HCT116 (cell line): ENCODE data around the gene WDR44. TPM values are rescaled to one million over a fixed set of nuclear protein-coding genes. Genes with fewer than 3 reads are reported as not detected.

Experiments used
- ATAC-seq: fragments of 200-7000 bp; cut with Tn5 transposase; 2 replicates; pipeline ENCODE4 v1.9.1; 2020; ENCODE audit warnings: mild to moderate bottlenecking, moderate library complexity
- BruUV-seq: library from RNA; stranded (reverse); fragments of 400-500 nt; replicated peaks from 2 replicates; lab custom pipeline; 2021; lab: Mats Ljungman, UMichigan
- CTCF ChIA-PET: fragments of 300-600 bp; sonication (Branson Sonifier 250); formaldehyde crosslinking; loops from one replicate; lab custom pipeline; 2021; ENCODE audit warnings: antibody characterized with exemption; lab: Charles Lee
- POLR2A ChIA-PET: fragments of 300-600, 350-600 bp; sonication (Branson Sonifier 250); formaldehyde crosslinking; loops from one replicate; lab custom pipeline; 2021; ENCODE audit warnings: antibody characterized with exemption; lab: Charles Lee
- RAD21 ChIA-PET, 2 experiments: fragments of 300-600 bp; sonication (Branson Sonifier 250); formaldehyde crosslinking; loops; one replicate each; lab custom pipeline; 2023; ENCODE audit warnings: low total read pairs in 2 of 2; ENCODE audit not compliant: uncharacterized antibody in 2 of 2, unreplicated experiment in 2 of 2, low non-redundant PET in 1 of 2; lab: Charles Lee
- DNase-seq: peaks from one replicate; pipeline ENCODE4 v3.0.0-alpha.2; 2010; ENCODE audit warnings: low read depth, low spot score
- H2AFZ ChIP-seq: fragments of 200-600 bp; shearing (Covaris generic), sonication (generic); 2 replicates; pipeline ENCODE4 v1.6.1; 2017; ENCODE audit warnings: low read depth, mixed run types, mixed read lengths, antibody characterized with exemption, low read length; ENCODE audit not compliant: poor library complexity, severe bottlenecking
- H3K27ac ChIP-seq: 2 replicates; pipeline ENCODE4 v1.5.1; 2012; ENCODE audit warnings: low read depth, low read length
- H3K27me3 ChIP-seq: fragments of 200-600 bp; sonication (generic); 2 replicates; pipeline ENCODE4 v1.6.1; 2016; ENCODE audit warnings: mixed run types, low read length, mixed read lengths; ENCODE audit not compliant: insufficient read depth
- H3K36me3 ChIP-seq, 2 experiments: fragments of 200-500 bp in 1 of 2; fragments of 200-600 bp in 1 of 2; sonication (Bioruptor generic) in 1 of 2; sonication (generic) in 1 of 2; 2 replicates each; pipeline versions ENCODE4 v1.5.1 to v1.6.1; 2014 to 2016; ENCODE audit warnings: low read length in 2 of 2, inconsistent platforms in 1 of 2, mixed read lengths in 1 of 2, mixed run types in 1 of 2; ENCODE audit not compliant: insufficient read depth in 2 of 2, control insufficient read depth in 1 of 2
- H3K4me1 ChIP-seq, 2 experiments: fragments of 200-600 bp in 1 of 2; sonication (generic) in 1 of 2; 2 replicates each; pipeline versions ENCODE4 v1.5.1 to v1.6.1; 2012 to 2017; ENCODE audit warnings: low read length in 2 of 2, inconsistent platforms in 1 of 2, mild to moderate bottlenecking in 1 of 2, mixed read lengths in 1 of 2, mixed run types in 1 of 2, moderate library complexity in 1 of 2; ENCODE audit not compliant: insufficient read depth in 2 of 2, control insufficient read depth in 1 of 2
- H3K4me2 ChIP-seq: fragments of 200-600 bp; sonication (generic); 2 replicates; pipeline ENCODE4 v1.6.1; 2017; ENCODE audit warnings: mixed run types, low read length, mixed read lengths
- H3K4me3 ChIP-seq, 2 experiments: fragments of 200-600 bp in 1 of 2; sonication (generic) in 1 of 2; replicated peaks in 1 of 2; 2 replicates each; pipeline ENCODE4 v1.5.1; 2011 to 2016; ENCODE audit warnings: low read length in 2 of 2, control low read depth in 1 of 2, low read depth in 1 of 2, mild to moderate bottlenecking in 1 of 2, mixed read lengths in 1 of 2, mixed run types in 1 of 2
- H3K79me2 ChIP-seq: fragments of 200-600 bp; sonication (generic); 2 replicates; pipeline ENCODE4 v1.6.1; 2017; ENCODE audit warnings: mild to moderate bottlenecking, mixed run types, low read length, moderate library complexity, mixed read lengths; ENCODE audit not compliant: insufficient read depth
- H3K9ac ChIP-seq: fragments of 200-600 bp; sonication (generic); 2 replicates; pipeline ENCODE4 v1.6.1; 2016; ENCODE audit warnings: low read length, mixed read lengths
- H3K9me2 ChIP-seq: fragments of 200-600 bp; sonication (generic), shearing (Covaris generic); 2 replicates; pipeline ENCODE4 v1.6.1; 2017; ENCODE audit warnings: mixed run types, mild to moderate bottlenecking, moderate library complexity; ENCODE audit not compliant: insufficient read depth
- H3K9me3 ChIP-seq, 2 experiments: fragments of 200-500 bp in 1 of 2; fragments of 200-600 bp in 1 of 2; sonication (Bioruptor generic) in 1 of 2; sonication (generic) in 1 of 2; 2 replicates each; pipeline ENCODE4 v1.6.1; 2014 to 2017; ENCODE audit warnings: low read length in 2 of 2, mixed read lengths in 2 of 2, inconsistent platforms in 1 of 2, low read depth in 1 of 2, mild to moderate bottlenecking in 1 of 2, mixed run types in 1 of 2, moderate library complexity in 1 of 2; ENCODE audit not compliant: control insufficient read depth in 1 of 2, insufficient read depth in 1 of 2
- H4K20me1 ChIP-seq: fragments of 200-600 bp; sonication (generic), shearing (Covaris generic); 2 replicates; pipeline ENCODE4 v1.6.1; 2017; ENCODE audit warnings: mixed run types, mild to moderate bottlenecking, moderate library complexity; ENCODE audit not compliant: insufficient read depth
- CBX3 ChIP-seq: IDR thresholded peaks from 2 replicates; pipeline ENCODE4 v1.6.1; 2012; ENCODE audit warnings: low read depth
- CEBPB ChIP-seq: IDR thresholded peaks from 2 replicates; pipeline ENCODE4 v1.6.1; 2012; ENCODE audit warnings: low read depth
- ELF1 ChIP-seq: IDR thresholded peaks from 2 replicates; pipeline ENCODE4 v1.6.1; 2012; ENCODE audit warnings: low read depth, borderline replicate concordance
- EZH2phosphoT487 ChIP-seq: fragments of 200-600 bp; IDR thresholded peaks from 2 replicates; pipeline ENCODE4 v1.6.1; 2018; ENCODE audit warnings: antibody characterized with exemption, borderline replicate concordance
- JUND ChIP-seq: IDR thresholded peaks from 2 replicates; pipeline ENCODE4 v1.6.1; 2012
- POLR2A ChIP-seq: IDR thresholded peaks from 2 replicates; pipeline ENCODE4 v1.7.0; 2011; ENCODE audit warnings: borderline replicate concordance; ENCODE audit not compliant: insufficient read depth, insufficient read length; ENCODE audit errors: extremely low read depth
- RAD21 ChIP-seq: IDR thresholded peaks from 2 replicates; pipeline ENCODE4 v1.6.1; 2012; ENCODE audit warnings: low read depth, mild to moderate bottlenecking
- REST ChIP-seq: IDR thresholded peaks from 2 replicates; pipeline ENCODE4 v1.6.1; 2012; ENCODE audit warnings: low read depth
- SIN3A ChIP-seq: IDR thresholded peaks from 2 replicates; pipeline ENCODE4 v1.6.1; 2012; ENCODE audit warnings: low read depth
- SP1 ChIP-seq: IDR thresholded peaks from 2 replicates; pipeline ENCODE4 v1.6.1; 2012; ENCODE audit warnings: low read depth
- SRF ChIP-seq: IDR thresholded peaks from 2 replicates; pipeline ENCODE4 v1.6.1; 2012; ENCODE audit warnings: low read depth
- YY1 ChIP-seq: IDR thresholded peaks from 2 replicates; pipeline ENCODE4 v1.6.1; 2011; ENCODE audit warnings: low read length, low read depth, moderate library complexity, mild to moderate bottlenecking; ENCODE audit not compliant: insufficient replicate concordance; ENCODE audit errors: extremely low read depth
- ZFX ChIP-seq: fragments of 450-650 bp; IDR thresholded peaks from 2 replicates; pipeline ENCODE4 v1.6.1; 2017
- ZNF274 ChIP-seq: fragments of 200-500 bp; sonication (Bioruptor generic); IDR thresholded peaks from 2 replicates; pipeline ENCODE4 v1.6.1; 2014; ENCODE audit warnings: mild to moderate bottlenecking, low read depth, low read length, inconsistent platforms
- intact Hi-C: fragments of 100-400 bp; cut with micrococcal nuclease; formaldehyde crosslinking; loops from 2 replicates; pipeline ENCODE4 v1.10.0; 2022
- total RNA-seq: library from RNA; stranded (reverse); gene quantifications from one replicate; pipeline ENCODE4 v1.2.1, GENCODE V29; 2021; ENCODE audit not compliant: unreplicated experiment
- TF ChIP-seq, protein P1 (sequence below), 3 experiments: fragments of 200-600 bp in 1 of 3; sonication (generic) in 1 of 3; IDR thresholded peaks in 2 of 3; conservative IDR thresholded peaks in 1 of 3; 2 replicates each; pipeline ENCODE4 v1.5.1; 2012 to 2017; ENCODE audit warnings: low read depth in 2 of 3, low read length in 2 of 3, antibody characterized with exemption in 1 of 3, borderline replicate concordance in 1 of 3, control low read depth in 1 of 3, mild to moderate bottlenecking in 1 of 3, mixed read lengths in 1 of 3, mixed run types in 1 of 3, moderate library complexity in 1 of 3; ENCODE audit not compliant: insufficient read depth in 1 of 3

Gene WDR44
- total RNA-seq, 1 experiment from 2014 or later, result 12.2 TPM

GRCh38 chrX:118325453-118325852 is 20.5 kb upstream of the WDR44 start:
- ATAC-seq, result peak; percentile 54; the same call in 1 of the 2 replicates

GRCh38 chrX:118329175-118329574 is 16.7 kb upstream of the WDR44 start:
- Histone ChIP-seq H3K4me2 (no peak overlapping the region), H3K9ac (no peak overlapping the region), H4K20me1 (no peaks in the 10 kb centered on the region), H2AFZ (no peak overlapping the region), H3K9me3 (no peaks in the 10 kb centered on the region), H3K27me3 (no peaks in the 10 kb centered on the region), H3K79me2 (no peaks in the 10 kb centered on the region), H3K36me3 (no peaks in the 10 kb centered on the region), H3K9me2 (no peaks in the 10 kb centered on the region), H3K27ac (no peak overlapping the region), H3K4me1 (no peaks in the 10 kb centered on the region), H3K4me3 (no peak overlapping the region)
- BruUV-seq, result no TSS peak
- DNase-seq (no peak), ATAC-seq (no peak)
- ChIA-PET RAD21 (no interaction called here), CTCF (no interaction called here), POLR2A (no interaction called here)
- TF ChIP-seq SIN3A (no peak), CBX3 (no peak), ZNF274 (no peak), SRF (no peak), ZFX (no peak), REST (no peak), RAD21 (no peak), YY1 (no peak), EZH2phosphoT487 (no peak), POLR2A (no peak)
- intact Hi-C loops, result no loop called here

More at GRCh38 chrX:118325453-118325852, 20.5 kb upstream of the WDR44 start:
- Histone ChIP-seq H3K4me2 (no peak overlapping the region), H3K9me2 (no peaks in the 10 kb centered on the region), H4K20me1 (no peaks in the 10 kb centered on the region), H3K27ac (no peak overlapping the region), H2AFZ (no peak overlapping the region), H3K4me3 (no peak overlapping the region), H3K4me1 (no peaks in the 10 kb centered on the region), H3K79me2 (no peaks in the 10 kb centered on the region), H3K9ac (no peak overlapping the region), H3K27me3 (no peaks in the 10 kb centered on the region), H3K9me3 (no peaks in the 10 kb centered on the region), H3K36me3 (no peaks in the 10 kb centered on the region)
- no TSS peak for BruUV-seq
- no peak for DNase-seq
- intact Hi-C loops, result no loop called here
- ChIA-PET POLR2A (no interaction called here), RAD21 (no interaction called here), CTCF (interaction anchor here (1.1 kb wide), 1 partner anchor 276 kb away, joined by 6 read pairs; no protein-coding TSS in a partner anchor)
- no peak for TF ChIP-seq SP1
- TF ChIP-seq SIN3A, result no peak
- no peak for TF ChIP-seq POLR2A
- no peak for TF ChIP-seq ELF1
- no peak for TF ChIP-seq CEBPB
- TF ChIP-seq, protein P1, sequence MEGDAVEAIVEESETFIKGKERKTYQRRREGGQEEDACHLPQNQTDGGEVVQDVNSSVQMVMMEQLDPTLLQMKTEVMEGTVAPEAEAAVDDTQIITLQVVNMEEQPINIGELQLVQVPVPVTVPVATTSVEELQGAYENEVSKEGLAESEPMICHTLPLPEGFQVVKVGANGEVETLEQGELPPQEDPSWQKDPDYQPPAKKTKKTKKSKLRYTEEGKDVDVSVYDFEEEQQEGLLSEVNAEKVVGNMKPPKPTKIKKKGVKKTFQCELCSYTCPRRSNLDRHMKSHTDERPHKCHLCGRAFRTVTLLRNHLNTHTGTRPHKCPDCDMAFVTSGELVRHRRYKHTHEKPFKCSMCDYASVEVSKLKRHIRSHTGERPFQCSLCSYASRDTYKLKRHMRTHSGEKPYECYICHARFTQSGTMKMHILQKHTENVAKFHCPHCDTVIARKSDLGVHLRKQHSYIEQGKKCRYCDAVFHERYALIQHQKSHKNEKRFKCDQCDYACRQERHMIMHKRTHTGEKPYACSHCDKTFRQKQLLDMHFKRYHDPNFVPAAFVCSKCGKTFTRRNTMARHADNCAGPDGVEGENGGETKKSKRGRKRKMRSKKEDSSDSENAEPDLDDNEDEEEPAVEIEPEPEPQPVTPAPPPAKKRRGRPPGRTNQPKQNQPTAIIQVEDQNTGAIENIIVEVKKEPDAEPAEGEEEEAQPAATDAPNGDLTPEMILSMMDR (IDR thresholded peaks at IDR 0.05 in 2 of 3, conservative IDR thresholded peaks at IDR 0.05 in 1 of 3; ENCODE audit: borderline replicate concordance in 1 of 3, insufficient read depth in 1 of 3, low read depth in 2 of 3, low read length in 2 of 3), result peak in 2 of 3 experiments; percentile 27 to 28; a peak in 3 of 6 replicates
- no peak for TF ChIP-seq JUND
- no peak for TF ChIP-seq ZNF274
- peak; percentile 20; the same call in 1 of the 2 replicates for TF ChIP-seq RAD21
